Measurements from ENCODE around the gene PACSIN2. TPM values are rescaled to one million over a fixed set of nuclear protein-coding genes. Genes with fewer than 3 reads are reported as not detected.

Gene PACSIN2
- total RNA-seq, 1 experiment from 2014 or later: 103 TPM

DNA sequence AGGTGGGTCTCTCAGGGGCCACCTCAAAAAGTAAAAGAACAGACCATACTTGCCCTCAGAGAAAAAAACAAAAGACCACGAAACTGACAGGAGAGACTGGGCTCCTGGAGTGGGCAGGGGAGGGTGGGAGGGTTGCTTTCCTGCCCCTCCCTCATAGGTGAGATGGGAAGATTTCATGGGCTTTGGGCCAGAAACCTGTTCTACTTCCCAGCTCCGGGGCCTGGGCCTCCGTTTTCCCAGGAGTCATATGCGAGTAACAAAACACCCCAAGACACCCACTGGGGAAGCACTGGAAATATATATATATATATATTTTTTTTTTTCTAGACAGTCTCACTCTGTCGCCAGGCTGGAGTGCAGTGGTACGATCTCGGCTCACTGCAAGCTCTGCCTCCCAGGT is 42.7 kb upstream of the PACSIN2 start:
- ChIA-PET POLR2A (ENCODE audit: unreplicated experiment) (no interaction called here), CTCF (no interaction called here)
- H3K9me2 ChIP-seq (ENCODE audit: insufficient read depth): no peaks in the 10 kb centered on the region
- H3K9me3 ChIP-seq (ENCODE audit: insufficient read depth, low read depth): no peaks in the 10 kb centered on the region
- H2AFZ ChIP-seq: no peak overlapping the region
- H3K4me1 ChIP-seq (replicated peaks; ENCODE audit: insufficient read depth): no peaks in the 10 kb centered on the region
- no peaks in the 10 kb centered on the region for H3F3A ChIP-seq (ENCODE audit: insufficient read depth, low read depth)
- H3K79me2 ChIP-seq (ENCODE audit: low read depth): no peaks in the 10 kb centered on the region
- DNase-seq: no peak
- H3K4me3 ChIP-seq: no peak overlapping the region
- no peaks in the 10 kb centered on the region for H3K27me3 ChIP-seq (ENCODE audit: insufficient read depth, low read depth)
- H3K27ac ChIP-seq: no peak overlapping the region
- intact Hi-C loops (cut with micrococcal nuclease; ENCODE audit: unreplicated experiment): no loop called here
- TF ChIP-seq, protein P1, sequence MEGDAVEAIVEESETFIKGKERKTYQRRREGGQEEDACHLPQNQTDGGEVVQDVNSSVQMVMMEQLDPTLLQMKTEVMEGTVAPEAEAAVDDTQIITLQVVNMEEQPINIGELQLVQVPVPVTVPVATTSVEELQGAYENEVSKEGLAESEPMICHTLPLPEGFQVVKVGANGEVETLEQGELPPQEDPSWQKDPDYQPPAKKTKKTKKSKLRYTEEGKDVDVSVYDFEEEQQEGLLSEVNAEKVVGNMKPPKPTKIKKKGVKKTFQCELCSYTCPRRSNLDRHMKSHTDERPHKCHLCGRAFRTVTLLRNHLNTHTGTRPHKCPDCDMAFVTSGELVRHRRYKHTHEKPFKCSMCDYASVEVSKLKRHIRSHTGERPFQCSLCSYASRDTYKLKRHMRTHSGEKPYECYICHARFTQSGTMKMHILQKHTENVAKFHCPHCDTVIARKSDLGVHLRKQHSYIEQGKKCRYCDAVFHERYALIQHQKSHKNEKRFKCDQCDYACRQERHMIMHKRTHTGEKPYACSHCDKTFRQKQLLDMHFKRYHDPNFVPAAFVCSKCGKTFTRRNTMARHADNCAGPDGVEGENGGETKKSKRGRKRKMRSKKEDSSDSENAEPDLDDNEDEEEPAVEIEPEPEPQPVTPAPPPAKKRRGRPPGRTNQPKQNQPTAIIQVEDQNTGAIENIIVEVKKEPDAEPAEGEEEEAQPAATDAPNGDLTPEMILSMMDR (conservative IDR thresholded peaks at IDR 0.05): no peak
- no peak for TF ChIP-seq EZH2 (IDR thresholded peaks at IDR 0.05; ENCODE audit: low read depth)
- BruUV-seq (replicated peaks): no TSS peak
- no peaks in the 10 kb centered on the region for H3K36me3 ChIP-seq (ENCODE audit: low read depth)
- H3K4me2 ChIP-seq: no peak overlapping the region
- no peaks in the 10 kb centered on the region for H4K20me1 ChIP-seq (ENCODE audit: insufficient read depth)

DNA sequence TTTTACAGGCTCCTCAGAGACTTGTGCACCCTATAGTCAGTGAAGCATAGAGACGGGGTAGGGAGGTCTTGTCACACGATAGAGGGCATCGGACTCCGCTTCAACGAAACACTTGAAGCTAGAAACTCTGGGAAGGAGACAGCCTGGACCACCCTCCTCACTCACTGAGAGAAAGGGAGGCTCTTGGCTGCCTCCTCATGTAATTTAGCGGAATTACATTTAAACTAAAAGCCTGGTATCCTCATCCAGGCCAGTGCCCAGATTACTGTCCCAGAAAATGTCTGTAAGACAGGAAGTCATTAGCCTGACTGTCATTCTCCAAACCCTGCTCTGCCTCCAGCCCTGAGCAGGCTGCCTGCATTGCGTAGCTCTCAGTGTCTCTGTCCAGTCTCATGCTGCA is 38.2 kb upstream of the PACSIN2 start:
- Histone ChIP-seq H3F3A (ENCODE audit: insufficient read depth, low read depth) (no peaks in the 10 kb centered on the region), H3K36me3 (ENCODE audit: low read depth) (no peaks in the 10 kb centered on the region), H3K9me2 (ENCODE audit: insufficient read depth) (no peaks in the 10 kb centered on the region), H3K27ac (no peak overlapping the region), H3K4me2 (no peak overlapping the region), H2AFZ (no peak overlapping the region), H4K20me1 (ENCODE audit: insufficient read depth) (no peaks in the 10 kb centered on the region), H3K27me3 (ENCODE audit: insufficient read depth, low read depth) (no peaks in the 10 kb centered on the region), H3K4me1 (replicated peaks; ENCODE audit: insufficient read depth) (no peaks in the 10 kb centered on the region), H3K79me2 (ENCODE audit: low read depth) (no peaks in the 10 kb centered on the region), H3K9me3 (ENCODE audit: insufficient read depth, low read depth) (no peaks in the 10 kb centered on the region), H3K4me3 (no peak overlapping the region)
- intact Hi-C loops (cut with micrococcal nuclease; ENCODE audit: unreplicated experiment): no loop called here
- POLR2A ChIA-PET (ENCODE audit: unreplicated experiment): no interaction called here
- BruUV-seq (replicated peaks): no TSS peak
- no peak for DNase-seq
- CTCF ChIA-PET: no interaction called here
- TF ChIP-seq, protein P1 (conservative IDR thresholded peaks at IDR 0.05): peak; percentile 56
- no peak for TF ChIP-seq EZH2 (IDR thresholded peaks at IDR 0.05; ENCODE audit: low read depth)

DNA sequence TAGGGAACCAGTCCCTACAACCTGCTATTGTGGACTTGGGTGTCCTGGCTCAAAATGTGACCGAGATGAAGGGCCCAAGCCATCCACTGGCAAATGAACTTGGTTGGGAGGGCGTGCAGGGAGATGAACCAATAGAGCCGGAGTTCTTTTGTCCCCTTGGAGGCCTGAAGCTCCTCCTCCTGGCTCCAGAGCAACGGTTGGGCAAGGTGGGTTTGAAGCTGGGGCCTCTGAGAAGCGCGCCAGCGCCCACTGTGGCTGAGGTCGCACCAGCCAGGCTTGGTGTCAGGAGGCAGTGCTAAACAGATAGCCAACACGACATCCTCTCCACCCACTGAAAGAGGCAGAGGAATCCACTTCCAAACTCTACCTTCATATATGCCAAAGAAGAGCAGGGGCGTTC is 36.0 kb upstream of the PACSIN2 start:
- CTCF ChIA-PET: no interaction called here
- BruUV-seq (replicated peaks): no TSS peak

More for the DNA sequence above, 36.0 kb upstream of the PACSIN2 start:
- Histone ChIP-seq H3F3A (ENCODE audit: insufficient read depth, low read depth) (no peaks in the 10 kb centered on the region), H3K79me2 (ENCODE audit: low read depth) (no peaks in the 10 kb centered on the region), H3K27me3 (ENCODE audit: insufficient read depth, low read depth) (no peaks in the 10 kb centered on the region), H3K4me2 (no peak overlapping the region), H3K9me2 (ENCODE audit: insufficient read depth) (no peaks in the 10 kb centered on the region), H3K9me3 (ENCODE audit: insufficient read depth, low read depth) (no peaks in the 10 kb centered on the region), H2AFZ (no peak overlapping the region), H3K4me1 (replicated peaks; ENCODE audit: insufficient read depth) (no peaks in the 10 kb centered on the region), H3K4me3 (no peak overlapping the region), H3K27ac (no peak overlapping the region), H3K36me3 (ENCODE audit: low read depth) (no peaks in the 10 kb centered on the region), H4K20me1 (ENCODE audit: insufficient read depth) (no peaks in the 10 kb centered on the region)
- intact Hi-C loops (cut with micrococcal nuclease; ENCODE audit: unreplicated experiment): no loop called here
- DNase-seq: no peak
- TF ChIP-seq, protein P1 (conservative IDR thresholded peaks at IDR 0.05): no peak
- TF ChIP-seq EZH2 (IDR thresholded peaks at IDR 0.05; ENCODE audit: low read depth): no peak
- POLR2A ChIA-PET (ENCODE audit: unreplicated experiment): no interaction called here
